Testis (tissue), 3 donors: ENCODE measurements around the gene CD300C. TPM values are rescaled to one million over a fixed set of nuclear protein-coding genes. Genes with fewer than 3 reads are reported as not detected.
"Not testable (repeated sequence)": the region's sequence is repeated elsewhere in the genome, so short reads cannot be mapped to it uniquely, and the experiment has no call there.

Experiments
- DNase-seq: peaks from one replicate; pipeline ENCODE4 v3.0.0-alpha.2; 2019
- H3K27ac ChIP-seq, 2 donors: fragments of 200-600 bp; sonication (generic); one replicate each; pipeline ENCODE4 v1.5.1; 2019
- H3K27me3 ChIP-seq: fragments of 200-600 bp; sonication (generic); one replicate; pipeline ENCODE4 v1.5.1; 2019
- H3K36me3 ChIP-seq: fragments of 200-600 bp; sonication (generic); one replicate; pipeline ENCODE4 v1.5.1; 2017; ENCODE audit warnings: low read depth; ENCODE audit errors: missing control alignments
- H3K4me1 ChIP-seq: fragments of 200-600 bp; sonication (generic); one replicate; pipeline ENCODE4 v1.5.1; 2019
- H3K4me3 ChIP-seq, 2 donors: fragments of 200-600 bp; sonication (generic); one replicate each; pipeline ENCODE4 v1.5.1; 2017 to 2019
- H3K9me3 ChIP-seq: fragments of 200-600 bp; sonication (generic); one replicate; pipeline ENCODE4 v1.5.1; 2017
- POLR2A ChIP-seq: fragments of 450-650 bp; IDR thresholded peaks from one replicate; pipeline ENCODE4 v1.6.1; 2017; ENCODE audit warnings: antibody characterized with exemption, mild to moderate bottlenecking, moderate library complexity
- WGBS, 2 donors: methylation state at CpG; one replicate each; pipeline ENCODE4 v1.1.5; 2018; 5-methylcytosine and 5-hydroxymethylcytosine counted together
- intact Hi-C: fragments of 100-400 bp; cut with DNase I; formaldehyde crosslinking; loops from one replicate; pipeline ENCODE4 v1.15.1; 2023; ENCODE audit warnings: low total_unique reads
- polyA plus RNA-seq: library from polyadenylated mRNA; stranded (reverse); fragments of 350-450 nt; fragmentation: Illumina TruSeq; extraction: RNeasy Lipid Tissue Mini Kit (QIAGEN cat#74804); gene quantifications from one replicate; pipeline ENCODE4 v1.2.3, GENCODE V29; 2014; ENCODE audit warnings: low read depth, low replicate concordance; ENCODE audit not compliant: insufficient read depth
- total RNA-seq, 2 donors: library from RNA; depleted of rRNA; stranded (reverse); fragments of >200 nt; gene quantifications; one replicate each; pipeline ENCODE4 v1.2.3, GENCODE V29; 2016
- TF ChIP-seq, protein P1 (sequence below), 3 experiments: fragments of 450-650 bp in 2 of 3; fragments of 200-600 bp in 1 of 3; sonication (generic) in 1 of 3; IDR thresholded peaks; one replicate each; pipeline ENCODE4 v1.5.1; 2016 to 2019; ENCODE audit warnings: antibody characterized with exemption in 3 of 3, mild to moderate bottlenecking in 2 of 3, moderate library complexity in 1 of 3

The CD300C gene
- total and polyA plus RNA-seq, 3 donors from 2014 or later = 0.34 to 0.81 (median 0.39) TPM

- Histone ChIP-seq H3K27me3 (no peaks in the 10 kb centered on the region), H3K36me3 (no peaks in the 10 kb centered on the region), H3K4me3 (no peak overlapping the region), H3K4me1 (no peaks in the 10 kb centered on the region), H3K9me3 (no peaks in the 10 kb centered on the region), H3K27ac (no peak overlapping the region)
- WGBS, 2 donors = 79 to 90% methylated on average over 10 of the region's 10 CpGs
- intact Hi-C loops = no loop called here
- no peak for TF ChIP-seq POLR2A
- TF ChIP-seq, protein P1, sequence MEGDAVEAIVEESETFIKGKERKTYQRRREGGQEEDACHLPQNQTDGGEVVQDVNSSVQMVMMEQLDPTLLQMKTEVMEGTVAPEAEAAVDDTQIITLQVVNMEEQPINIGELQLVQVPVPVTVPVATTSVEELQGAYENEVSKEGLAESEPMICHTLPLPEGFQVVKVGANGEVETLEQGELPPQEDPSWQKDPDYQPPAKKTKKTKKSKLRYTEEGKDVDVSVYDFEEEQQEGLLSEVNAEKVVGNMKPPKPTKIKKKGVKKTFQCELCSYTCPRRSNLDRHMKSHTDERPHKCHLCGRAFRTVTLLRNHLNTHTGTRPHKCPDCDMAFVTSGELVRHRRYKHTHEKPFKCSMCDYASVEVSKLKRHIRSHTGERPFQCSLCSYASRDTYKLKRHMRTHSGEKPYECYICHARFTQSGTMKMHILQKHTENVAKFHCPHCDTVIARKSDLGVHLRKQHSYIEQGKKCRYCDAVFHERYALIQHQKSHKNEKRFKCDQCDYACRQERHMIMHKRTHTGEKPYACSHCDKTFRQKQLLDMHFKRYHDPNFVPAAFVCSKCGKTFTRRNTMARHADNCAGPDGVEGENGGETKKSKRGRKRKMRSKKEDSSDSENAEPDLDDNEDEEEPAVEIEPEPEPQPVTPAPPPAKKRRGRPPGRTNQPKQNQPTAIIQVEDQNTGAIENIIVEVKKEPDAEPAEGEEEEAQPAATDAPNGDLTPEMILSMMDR (IDR thresholded peaks at IDR 0.05) = no peak
- DNase-seq = no peak
Observed at GRCh38 chr17:74522381-74523105, 23.4 kb downstream of the CD300C start.

DNA sequence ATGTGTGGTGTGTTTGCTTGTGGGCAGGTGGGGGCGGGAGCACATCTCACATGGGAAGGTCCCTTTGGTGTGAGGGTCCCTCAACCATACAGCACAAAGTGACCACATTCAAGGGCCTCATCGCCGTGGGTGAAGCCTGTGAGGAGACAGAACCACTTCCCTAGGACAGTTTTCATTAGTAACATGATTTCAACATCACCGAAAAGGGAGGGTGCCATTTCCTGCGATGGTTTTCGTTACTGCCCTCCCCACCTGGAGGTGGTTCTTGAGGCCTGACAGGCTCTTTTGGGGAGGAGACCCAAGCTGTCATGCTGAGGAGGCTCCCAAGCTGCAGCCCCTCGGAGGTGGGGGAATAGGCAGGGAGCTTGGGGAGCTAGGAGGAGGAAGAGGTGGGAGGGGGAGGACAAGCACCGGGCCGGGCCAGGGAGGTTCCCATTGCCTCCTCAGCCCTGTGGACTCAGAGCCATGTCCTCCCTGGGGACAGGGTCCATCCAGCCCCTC is 24.2 kb downstream of the CD300C start:
- 82 to 86% methylated on average over 8 to 9 of the region's 9 CpGs for WGBS, 2 donors
- Histone ChIP-seq H3K36me3 (no peaks in the 10 kb centered on the region), H3K27ac (no peak overlapping the region), H3K27me3 (no peaks in the 10 kb centered on the region), H3K4me3 (no peak overlapping the region), H3K9me3 (no peaks in the 10 kb centered on the region), H3K4me1 (no peaks in the 10 kb centered on the region)
- no peak for DNase-seq
- no peak for TF ChIP-seq POLR2A
- TF ChIP-seq, protein P1 (IDR thresholded peaks at IDR 0.05) = no peak
- intact Hi-C loops = no loop called here

DNA sequence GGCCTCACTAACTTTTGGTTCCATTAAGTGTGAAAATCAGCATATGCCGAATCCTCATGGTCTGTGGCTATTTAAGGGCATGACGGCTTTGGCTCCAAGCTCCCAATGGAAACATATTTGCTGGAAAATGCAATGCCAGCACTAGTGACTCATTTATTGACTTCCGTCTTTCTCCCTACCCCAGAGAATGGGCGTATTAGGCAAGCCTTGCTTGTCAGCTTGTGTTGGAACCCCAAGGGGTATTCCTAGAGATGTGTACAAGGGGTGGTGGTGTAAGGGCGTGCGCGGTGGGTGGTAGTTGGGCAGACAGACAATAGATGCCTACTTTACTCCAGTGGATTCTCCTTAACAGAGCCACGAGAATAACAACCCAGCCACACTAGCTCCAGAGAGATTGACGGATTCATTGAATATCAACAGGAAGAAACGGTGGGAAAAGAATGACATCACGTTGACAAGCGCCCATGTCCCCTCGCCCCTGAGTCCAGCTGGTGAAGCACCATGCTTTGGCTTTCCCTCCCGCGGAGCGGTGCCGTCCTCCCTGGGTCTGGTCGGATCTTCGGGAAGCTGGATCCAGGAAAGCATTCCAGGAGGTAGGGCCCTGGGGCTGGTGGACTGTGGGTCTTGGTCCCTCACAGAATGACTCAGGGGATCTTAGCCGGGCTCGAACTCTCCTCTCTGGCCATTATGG is 25.0 kb downstream of the CD300C start:
- DNase-seq = no peak
- Histone ChIP-seq H3K4me3 (no peak overlapping the region), H3K9me3 (no peaks in the 10 kb centered on the region), H3K36me3 (no peaks in the 10 kb centered on the region), H3K27me3 (no peaks in the 10 kb centered on the region), H3K27ac (no peak overlapping the region), H3K4me1 (no peaks in the 10 kb centered on the region)
- intact Hi-C loops = no loop called here
- 85 to 90% methylated on average over 21 of the region's 21 CpGs for WGBS, 2 donors
- TF ChIP-seq POLR2A = no peak
- TF ChIP-seq, protein P1 (IDR thresholded peaks at IDR 0.05) = no peak

DNA sequence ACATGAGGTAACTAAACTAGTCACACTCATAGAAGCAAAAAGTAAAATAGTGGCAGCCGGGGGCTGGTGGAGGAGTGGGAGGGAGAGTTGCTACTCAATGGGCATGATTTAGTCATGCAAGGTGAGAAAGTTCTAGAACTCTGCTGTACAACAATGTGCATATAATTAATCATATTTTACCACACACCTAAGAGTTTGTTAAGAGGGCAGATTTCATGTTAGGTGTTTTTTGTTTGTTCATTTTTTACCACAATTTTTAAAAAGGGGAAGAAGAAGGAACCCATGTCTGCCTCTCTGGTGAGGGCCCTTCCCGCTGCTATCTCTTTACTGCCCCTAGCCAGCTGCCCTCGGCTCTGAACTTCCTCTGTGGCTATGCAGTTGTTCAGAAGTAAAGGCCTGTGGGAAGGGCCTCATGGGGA is 25.9 kb downstream of the CD300C start:
- WGBS, 2 donors = 78 to 80% methylated on average over 3 of the region's 3 CpGs
- TF ChIP-seq, protein P1 (IDR thresholded peaks at IDR 0.05) = no peak
- no peak for TF ChIP-seq POLR2A
- Histone ChIP-seq H3K9me3 (no peaks in the 10 kb centered on the region), H3K4me1 (no peaks in the 10 kb centered on the region), H3K27ac (no peak overlapping the region), H3K4me3 (no peak overlapping the region), H3K27me3 (no peaks in the 10 kb centered on the region), H3K36me3 (no peaks in the 10 kb centered on the region)
- intact Hi-C loops = no loop called here
- no peak for DNase-seq

DNA sequence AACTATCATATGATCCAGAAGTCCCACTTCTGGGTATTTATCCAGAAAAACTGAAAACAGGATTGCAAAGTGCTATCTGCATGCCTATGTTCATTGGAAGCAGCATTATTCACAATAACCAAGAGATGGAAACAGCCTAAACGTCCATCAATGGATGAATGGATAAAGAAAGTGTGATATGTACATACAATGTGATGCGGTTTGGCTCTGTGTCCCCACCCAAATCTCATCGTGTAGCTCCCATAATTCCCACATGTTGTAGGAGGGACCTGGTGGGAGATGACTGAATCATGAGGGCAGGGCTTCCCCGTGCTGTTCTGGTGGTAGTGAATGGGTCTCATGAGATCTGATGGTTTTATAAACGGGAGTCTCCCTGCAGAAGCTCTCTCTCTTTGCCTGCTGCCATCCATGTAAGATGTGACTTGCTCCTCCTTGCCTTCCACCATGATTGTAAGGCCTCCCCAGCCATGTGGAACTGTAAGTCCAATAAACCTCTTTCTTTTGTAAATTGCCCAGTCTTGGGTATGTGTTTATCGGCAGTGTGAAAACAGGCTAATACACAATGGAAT is 27.4 kb downstream of the CD300C start:
- H3K36me3 ChIP-seq = not testable (repeated sequence)
- 76 to 83% methylated on average over 6 of the region's 6 CpGs for WGBS, 2 donors

More for the DNA sequence above, 27.4 kb downstream of the CD300C start:
- intact Hi-C loops, DNase-seq, H3K4me1 ChIP-seq, H3K27ac ChIP-seq, H3K27me3 ChIP-seq, H3K4me3 ChIP-seq, H3K9me3 ChIP-seq: not testable (repeated sequence)
